ENCODE measurements around the gene CEMIP.

Gene CEMIP

GRCh38 chr15:80796407-80796806 lies 17.2 kb downstream of the CEMIP start:
- H3K27me3 ChIP-seq (ENCODE audit: low read length) = no peaks in the 10 kb centered on the region
- H3K36me3 ChIP-seq (ENCODE audit: low read length) = no peaks in the 10 kb centered on the region
- TF ChIP-seq CTCF (IDR thresholded peaks at IDR 0.05; ENCODE audit: insufficient read depth, low read length, poor library complexity, severe bottlenecking) (no peak), EZH2phosphoT487 (conservative IDR thresholded peaks at IDR 0.05; ENCODE audit: low read length) (no peak)
- no peak overlapping the region for H3K4me3 ChIP-seq (ENCODE audit: insufficient read depth, low read length, poor library complexity, severe bottlenecking)
- no peaks in the 10 kb centered on the region for H3K9me2 ChIP-seq (replicated peaks; ENCODE audit: insufficient read depth, low read length)
- H3K9ac ChIP-seq (ENCODE audit: low read length) = no peak overlapping the region
- no peaks in the 10 kb centered on the region for H3F3A ChIP-seq (ENCODE audit: insufficient read depth)
- H3K27ac ChIP-seq (ENCODE audit: low read depth, low read length) = no peak overlapping the region
- H3K9me3 ChIP-seq (ENCODE audit: insufficient read depth, low read length) = no peaks in the 10 kb centered on the region
- no peak overlapping the region for H2AFZ ChIP-seq (ENCODE audit: low read depth, low read length, severe bottlenecking)
- no peak overlapping the region for H3K4me2 ChIP-seq (ENCODE audit: low read depth, low read length, poor library complexity, severe bottlenecking)
- H3K79me2 ChIP-seq (ENCODE audit: insufficient read depth, low read length) = no peaks in the 10 kb centered on the region
- no peaks in the 10 kb centered on the region for H4K20me1 ChIP-seq (ENCODE audit: low read depth, low read length)

- H3K27ac ChIP-seq (ENCODE audit: low read depth, low read length) = no peak overlapping the region
- H2AFZ ChIP-seq (ENCODE audit: low read depth, low read length, severe bottlenecking) = no peak overlapping the region
- H3K27me3 ChIP-seq (ENCODE audit: low read length) = no peaks in the 10 kb centered on the region
- H3K36me3 ChIP-seq (ENCODE audit: low read length) = no peaks in the 10 kb centered on the region
- TF ChIP-seq EZH2phosphoT487 (conservative IDR thresholded peaks at IDR 0.05; ENCODE audit: low read length) (no peak), CTCF (IDR thresholded peaks at IDR 0.05; ENCODE audit: insufficient read depth, low read length, poor library complexity, severe bottlenecking) (no peak)
- no peak overlapping the region for H3K4me2 ChIP-seq (ENCODE audit: low read depth, low read length, poor library complexity, severe bottlenecking)
- H3K9me2 ChIP-seq (replicated peaks; ENCODE audit: insufficient read depth, low read length) = no peaks in the 10 kb centered on the region
- H3K9ac ChIP-seq (ENCODE audit: low read length) = no peak overlapping the region
- no peaks in the 10 kb centered on the region for H3F3A ChIP-seq (ENCODE audit: insufficient read depth)
- no peak overlapping the region for H3K4me3 ChIP-seq (ENCODE audit: insufficient read depth, low read length, poor library complexity, severe bottlenecking)
- no peaks in the 10 kb centered on the region for H4K20me1 ChIP-seq (ENCODE audit: low read depth, low read length)
- no peaks in the 10 kb centered on the region for H3K79me2 ChIP-seq (ENCODE audit: insufficient read depth, low read length)
- no peaks in the 10 kb centered on the region for H3K9me3 ChIP-seq (ENCODE audit: insufficient read depth, low read length)
Measured at GRCh38 chr15:80798911-80799310, 19.7 kb downstream of the CEMIP start.

- TF ChIP-seq EZH2phosphoT487 (conservative IDR thresholded peaks at IDR 0.05; ENCODE audit: low read length) (no peak), CTCF (IDR thresholded peaks at IDR 0.05; ENCODE audit: insufficient read depth, low read length, poor library complexity, severe bottlenecking) (no peak)
- H3K4me2 ChIP-seq (ENCODE audit: low read depth, low read length, poor library complexity, severe bottlenecking) = no peak overlapping the region
- no peak overlapping the region for H3K9ac ChIP-seq (ENCODE audit: low read length)
- no peaks in the 10 kb centered on the region for H4K20me1 ChIP-seq (ENCODE audit: low read depth, low read length)
- no peak overlapping the region for H3K4me3 ChIP-seq (ENCODE audit: insufficient read depth, low read length, poor library complexity, severe bottlenecking)
- H3K27me3 ChIP-seq (ENCODE audit: low read length) = no peaks in the 10 kb centered on the region
- H3K79me2 ChIP-seq (ENCODE audit: insufficient read depth, low read length) = no peaks in the 10 kb centered on the region
- no peaks in the 10 kb centered on the region for H3K36me3 ChIP-seq (ENCODE audit: low read length)
- H3K9me2 ChIP-seq (replicated peaks; ENCODE audit: insufficient read depth, low read length) = no peaks in the 10 kb centered on the region
- H3F3A ChIP-seq (ENCODE audit: insufficient read depth) = no peaks in the 10 kb centered on the region
- H3K27ac ChIP-seq (ENCODE audit: low read depth, low read length) = no peak overlapping the region
- H2AFZ ChIP-seq (ENCODE audit: low read depth, low read length, severe bottlenecking) = no peak overlapping the region
- no peaks in the 10 kb centered on the region for H3K9me3 ChIP-seq (ENCODE audit: insufficient read depth, low read length)
Measured at GRCh38 chr15:80800067-80800466, 20.9 kb downstream of the CEMIP start.

Data from SU-DHL-6 (cell line).